ENCODE measurements around the gene RPS6KA1.
"Not testable (repeated sequence)": the region's sequence is repeated elsewhere in the genome, so short reads cannot be mapped to it uniquely, and the experiment has no call there.

Gene RPS6KA1

DNA sequence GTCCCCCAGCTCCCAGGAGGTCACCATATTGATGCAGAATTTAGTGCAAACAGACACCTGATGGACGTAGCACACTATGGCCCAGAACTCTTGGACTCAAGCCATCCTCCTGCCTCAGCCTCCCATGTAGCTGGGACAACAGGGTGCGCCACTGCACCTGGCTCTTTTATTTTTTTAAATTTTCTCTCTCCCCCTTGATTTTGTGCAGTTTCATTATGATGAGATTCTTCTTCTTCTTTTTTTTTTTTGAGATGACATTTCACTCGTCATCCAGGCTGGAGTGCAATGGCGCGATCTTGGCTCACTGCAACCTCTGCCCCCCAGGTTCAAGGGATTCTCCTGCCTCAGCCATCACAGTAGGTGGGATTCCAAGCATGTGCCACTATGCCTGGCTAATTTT, 63.8 kb downstream of the RPS6KA1 start:
- Histone ChIP-seq H3K27ac (no peak overlapping the region), H3K36me3 (no peaks in the 10 kb centered on the region), H3K27me3 (no peaks in the 10 kb centered on the region), H3K4me1 (ENCODE audit: control insufficient read depth in 1 of 2, insufficient read depth in 1 of 2, low read depth in 1 of 2, low read length in 1 of 2) (no peaks in the 10 kb centered on the region), H3K4me3 (ENCODE audit: low read depth in 1 of 2, low read length in 1 of 2) (no peak overlapping the region), H3K9me3 (no peaks in the 10 kb centered on the region)
- TF ChIP-seq, protein P1, sequence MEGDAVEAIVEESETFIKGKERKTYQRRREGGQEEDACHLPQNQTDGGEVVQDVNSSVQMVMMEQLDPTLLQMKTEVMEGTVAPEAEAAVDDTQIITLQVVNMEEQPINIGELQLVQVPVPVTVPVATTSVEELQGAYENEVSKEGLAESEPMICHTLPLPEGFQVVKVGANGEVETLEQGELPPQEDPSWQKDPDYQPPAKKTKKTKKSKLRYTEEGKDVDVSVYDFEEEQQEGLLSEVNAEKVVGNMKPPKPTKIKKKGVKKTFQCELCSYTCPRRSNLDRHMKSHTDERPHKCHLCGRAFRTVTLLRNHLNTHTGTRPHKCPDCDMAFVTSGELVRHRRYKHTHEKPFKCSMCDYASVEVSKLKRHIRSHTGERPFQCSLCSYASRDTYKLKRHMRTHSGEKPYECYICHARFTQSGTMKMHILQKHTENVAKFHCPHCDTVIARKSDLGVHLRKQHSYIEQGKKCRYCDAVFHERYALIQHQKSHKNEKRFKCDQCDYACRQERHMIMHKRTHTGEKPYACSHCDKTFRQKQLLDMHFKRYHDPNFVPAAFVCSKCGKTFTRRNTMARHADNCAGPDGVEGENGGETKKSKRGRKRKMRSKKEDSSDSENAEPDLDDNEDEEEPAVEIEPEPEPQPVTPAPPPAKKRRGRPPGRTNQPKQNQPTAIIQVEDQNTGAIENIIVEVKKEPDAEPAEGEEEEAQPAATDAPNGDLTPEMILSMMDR (IDR thresholded peaks at IDR 0.05): no peak

DNA sequence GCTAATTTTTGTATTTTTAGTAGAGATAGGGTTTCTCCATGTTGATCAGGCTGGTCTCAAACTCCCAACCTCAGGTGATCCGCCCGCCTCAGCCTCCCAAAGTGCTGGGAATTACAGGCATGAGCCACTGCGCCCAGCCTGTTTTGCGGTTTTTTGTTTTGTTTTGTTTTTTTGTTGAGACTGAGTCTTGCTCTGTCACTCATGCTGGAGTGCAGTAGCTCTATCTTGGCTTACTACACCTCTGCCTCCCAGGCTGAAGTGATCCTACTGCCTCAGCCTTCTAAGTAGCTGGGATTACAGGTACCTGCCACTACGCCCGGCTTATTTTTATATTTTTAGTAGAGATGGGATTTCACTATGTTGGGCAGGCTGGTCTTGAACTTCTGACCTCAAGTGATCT, 65.0 kb downstream of the RPS6KA1 start:
- not testable (repeated sequence) for H3K4me1 ChIP-seq (ENCODE audit: control insufficient read depth in 1 of 2, insufficient read depth in 1 of 2, low read depth in 1 of 2, low read length in 1 of 2); H3K9me3 ChIP-seq; H3K27me3 ChIP-seq; H3K36me3 ChIP-seq; H3K27ac ChIP-seq; H3K4me3 ChIP-seq (ENCODE audit: low read depth in 1 of 2, low read length in 1 of 2)

DNA sequence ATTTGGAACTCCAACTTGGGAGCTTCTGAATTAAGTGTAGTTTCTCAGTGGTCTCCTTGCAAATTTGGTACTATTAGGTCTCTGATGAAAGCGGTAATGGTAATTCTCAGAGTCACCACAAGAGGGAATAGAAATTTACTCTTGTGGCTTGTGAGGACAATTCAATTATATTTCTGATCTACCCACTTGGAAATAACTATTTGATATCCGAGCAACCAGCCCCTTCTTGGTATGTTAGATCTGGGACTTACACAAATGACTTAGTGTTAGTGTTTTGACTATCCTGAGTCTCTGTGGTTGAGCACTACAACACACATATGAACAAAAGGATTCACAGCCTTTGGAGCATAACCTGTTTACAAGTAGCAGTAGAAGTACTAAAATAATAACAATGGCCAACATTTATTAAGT, 68.1 kb downstream of the RPS6KA1 start:
- TF ChIP-seq, protein P1 (IDR thresholded peaks at IDR 0.05): peak; percentile 66
- H3K27me3 ChIP-seq: no peaks in the 10 kb centered on the region
- no peak overlapping the region for H3K4me3 ChIP-seq (ENCODE audit: low read depth in 1 of 2, low read length in 1 of 2)
- H3K4me1 ChIP-seq (ENCODE audit: control insufficient read depth in 1 of 2, insufficient read depth in 1 of 2, low read depth in 1 of 2, low read length in 1 of 2): peaks cover 4 to 5% of the 10 kb centered on the region in 2 experiments
- H3K36me3 ChIP-seq: no peaks in the 10 kb centered on the region
- H3K9me3 ChIP-seq: no peaks in the 10 kb centered on the region
- H3K27ac ChIP-seq: no peak overlapping the region

DNA sequence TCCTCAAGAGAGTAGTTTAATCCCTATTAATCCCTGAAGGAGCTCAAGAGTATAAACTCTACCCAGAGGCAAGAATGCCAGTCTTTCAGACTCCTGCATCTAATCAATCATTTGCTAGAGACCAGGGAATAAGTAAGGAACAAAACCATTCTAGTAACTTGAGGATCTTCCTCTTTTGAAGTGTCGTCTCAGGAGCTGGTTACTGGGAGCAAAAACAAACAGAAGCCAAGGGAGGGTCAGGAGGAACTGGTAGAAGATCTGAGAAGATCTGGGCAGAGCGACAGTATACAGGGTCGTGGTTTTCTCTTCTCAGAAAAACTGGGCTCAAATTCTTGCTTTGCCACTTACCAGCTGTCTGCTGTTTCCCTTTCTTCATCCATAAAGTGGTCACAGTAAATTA, 69.3 kb downstream of the RPS6KA1 start:
- Histone ChIP-seq H3K27ac (no peak overlapping the region), H3K4me1 (ENCODE audit: control insufficient read depth in 1 of 2, insufficient read depth in 1 of 2, low read depth in 1 of 2, low read length in 1 of 2) (peaks cover 4 to 6% of the 10 kb centered on the region in 2 experiments), H3K9me3 (no peaks in the 10 kb centered on the region), H3K36me3 (no peaks in the 10 kb centered on the region), H3K27me3 (no peaks in the 10 kb centered on the region), H3K4me3 (ENCODE audit: low read depth in 1 of 2, low read length in 1 of 2) (no peak overlapping the region)
- TF ChIP-seq, protein P1 (IDR thresholded peaks at IDR 0.05): no peak

DNA sequence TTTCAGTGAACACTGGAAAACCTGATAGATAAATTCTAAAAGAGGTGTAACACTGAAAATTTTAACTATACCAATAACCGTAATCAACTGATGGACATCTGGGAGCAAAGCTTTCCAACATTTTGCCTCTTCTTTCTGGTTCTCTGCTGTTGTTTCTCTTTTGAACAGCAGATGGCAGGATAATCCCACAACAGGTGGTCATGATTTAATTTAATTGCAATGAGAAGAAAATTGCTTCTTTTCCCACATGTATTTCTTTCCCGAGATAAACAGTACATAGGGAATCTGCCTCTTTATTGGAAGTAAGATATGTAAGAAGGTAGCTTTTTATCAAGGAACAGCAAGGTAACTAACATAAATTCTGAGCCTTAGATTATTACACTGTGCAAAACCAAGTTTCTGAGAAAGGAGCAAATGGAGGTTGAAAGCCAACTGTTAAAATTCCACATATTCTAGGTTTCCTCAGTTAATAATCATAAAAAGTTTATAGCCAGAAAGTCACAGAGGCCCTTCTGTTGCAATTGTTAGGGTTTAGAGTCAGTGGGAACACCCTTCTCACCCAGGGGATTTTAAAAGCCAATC, 72.9 kb downstream of the RPS6KA1 start:
- Histone ChIP-seq H3K27me3 (no peaks in the 10 kb centered on the region), H3K36me3 (no peaks in the 10 kb centered on the region), H3K4me1 (ENCODE audit: control insufficient read depth in 1 of 2, insufficient read depth in 1 of 2, low read depth in 1 of 2, low read length in 1 of 2) (peaks cover 12 to 14% of the 10 kb centered on the region in 2 experiments), H3K9me3 (no peaks in the 10 kb centered on the region), H3K27ac (no peak overlapping the region), H3K4me3 (ENCODE audit: low read depth in 1 of 2, low read length in 1 of 2) (no peak overlapping the region)
- TF ChIP-seq, protein P1 (IDR thresholded peaks at IDR 0.05): peak; percentile 92

DNA sequence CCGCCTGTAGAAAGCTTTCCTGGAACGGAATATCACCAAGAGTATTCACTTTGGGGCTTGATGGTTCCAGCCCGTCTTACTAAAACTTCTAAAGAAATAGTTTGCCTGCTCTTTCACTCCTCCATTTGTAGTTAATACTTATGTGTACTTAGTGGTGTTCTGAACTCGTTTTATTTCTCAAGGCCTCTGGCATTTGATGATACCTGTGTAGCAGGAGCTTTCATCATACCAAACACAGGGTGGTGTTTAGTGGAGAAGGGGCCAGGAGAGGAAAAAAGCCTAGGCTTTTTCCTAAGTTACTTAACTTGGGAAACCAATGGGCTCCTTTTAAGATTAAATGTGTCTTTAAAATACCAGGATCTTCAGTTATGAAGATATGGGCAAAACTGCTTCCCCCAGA, 74.3 kb downstream of the RPS6KA1 start:
- Histone ChIP-seq H3K9me3 (no peaks in the 10 kb centered on the region), H3K4me1 (ENCODE audit: control insufficient read depth in 1 of 2, insufficient read depth in 1 of 2, low read depth in 1 of 2, low read length in 1 of 2) (peaks cover 17 to 19% of the 10 kb centered on the region in 2 experiments)
- TF ChIP-seq, protein P1 (IDR thresholded peaks at IDR 0.05): no peak

More for the DNA sequence above, 74.3 kb downstream of the RPS6KA1 start:
- Histone ChIP-seq H3K27me3 (no peaks in the 10 kb centered on the region), H3K36me3 (no peaks in the 10 kb centered on the region), H3K4me3 (ENCODE audit: low read depth in 1 of 2, low read length in 1 of 2) (no peak overlapping the region), H3K27ac (no peak overlapping the region)

Data from neutrophil (primary cell).